Liver (tissue), 9 donors: Measurements from ENCODE around the gene MTMR1. TPM values are rescaled to one million over a fixed set of nuclear protein-coding genes. Genes with fewer than 3 reads are reported as not detected.

Source experiments
- DNase-seq: peaks from one replicate; pipeline ENCODE4 v3.0.0-alpha.2; 2017; ENCODE audit warnings: low spot score
- H3K27ac ChIP-seq, 2 donors: one replicate each; pipeline ENCODE4 v1.7.0; 2013; ENCODE audit warnings: inconsistent platforms in 2 of 2, low read length in 2 of 2, control low read depth in 1 of 2, low read depth in 1 of 2, mild to moderate bottlenecking in 1 of 2
- H3K27me3 ChIP-seq, 4 donors: one replicate each; pipeline versions ENCODE4 v1.6.1 to v1.7.0; 2013; ENCODE audit warnings: low read length in 3 of 4, inconsistent platforms in 1 of 4, mild to moderate bottlenecking in 1 of 4, moderate library complexity in 1 of 4; ENCODE audit not compliant: control insufficient read depth in 4 of 4, insufficient read depth in 4 of 4
- H3K36me3 ChIP-seq, 4 donors: one replicate each; pipeline versions ENCODE4 v1.6.1 to v1.7.0; 2013; ENCODE audit warnings: low read length in 3 of 4, mild to moderate bottlenecking in 3 of 4, low read depth in 1 of 4, moderate library complexity in 1 of 4; ENCODE audit not compliant: control insufficient read depth in 4 of 4, insufficient read depth in 3 of 4
- H3K4me1 ChIP-seq, 4 donors: one replicate each; pipeline versions ENCODE4 v1.6.1 to v1.7.0; 2013; ENCODE audit warnings: low read length in 3 of 4, mild to moderate bottlenecking in 3 of 4, moderate library complexity in 1 of 4; ENCODE audit not compliant: control insufficient read depth in 4 of 4, insufficient read depth in 4 of 4
- H3K4me3 ChIP-seq, 3 donors: one replicate each; pipeline versions ENCODE4 v1.6.1 to v1.7.0; 2013; ENCODE audit warnings: low read length in 3 of 3, control low read depth in 1 of 3, low read depth in 1 of 3, mild to moderate bottlenecking in 1 of 3
- H3K9ac ChIP-seq, 2 donors: one replicate each; pipeline ENCODE4 v1.7.0; 2013; ENCODE audit warnings: low read length in 2 of 2, mild to moderate bottlenecking in 2 of 2, moderate library complexity in 2 of 2, control low read depth in 1 of 2, low read depth in 1 of 2
- H3K9me3 ChIP-seq, 4 donors: one replicate each; pipeline versions ENCODE4 v1.6.1 to v1.7.0; 2013; ENCODE audit warnings: low read length in 3 of 4; ENCODE audit not compliant: control insufficient read depth in 4 of 4
- EGR1 ChIP-seq, 2 donors: IDR thresholded peaks; 2 replicates each; pipeline ENCODE4 v1.6.1; 2016 to 2018; ENCODE audit warnings: antibody characterized with exemption in 2 of 2, low read depth in 2 of 2
- FOXA1 ChIP-seq: IDR thresholded peaks from 2 replicates; pipeline ENCODE4 v1.6.1; 2016; ENCODE audit warnings: antibody characterized with exemption
- FOXA2 ChIP-seq: IDR thresholded peaks from 2 replicates; pipeline ENCODE4 v1.6.1; 2016; ENCODE audit warnings: antibody characterized with exemption
- GABPA ChIP-seq, 2 donors: IDR thresholded peaks in 1 of 2; conservative IDR thresholded peaks in 1 of 2; 2 replicates each; pipeline ENCODE4 v1.6.1; 2016; ENCODE audit warnings: antibody characterized with exemption in 2 of 2, mild to moderate bottlenecking in 1 of 2, moderate library complexity in 1 of 2
- HNF4A ChIP-seq, 2 donors: conservative IDR thresholded peaks; 2 replicates each; pipeline ENCODE4 v1.6.1; 2016; ENCODE audit warnings: antibody characterized with exemption in 2 of 2, mild to moderate bottlenecking in 2 of 2
- HNF4G ChIP-seq: IDR thresholded peaks from 2 replicates; pipeline ENCODE4 v1.6.1; 2016; ENCODE audit warnings: antibody characterized with exemption
- JUND ChIP-seq, 2 donors: IDR thresholded peaks; 2 replicates each; pipeline ENCODE4 v1.6.1; 2016; ENCODE audit warnings: antibody characterized with exemption in 2 of 2
- NR2F2 ChIP-seq: IDR thresholded peaks from 2 replicates; pipeline ENCODE4 v1.6.1; 2016; ENCODE audit warnings: antibody characterized with exemption
- RAD21 ChIP-seq, 2 donors: IDR thresholded peaks; 2 replicates each; pipeline ENCODE4 v1.6.1; 2016; ENCODE audit warnings: antibody characterized with exemption in 2 of 2, mild to moderate bottlenecking in 2 of 2
- RXRA ChIP-seq, 2 donors: IDR thresholded peaks; 2 replicates each; pipeline ENCODE4 v1.6.1; 2017 to 2018; ENCODE audit warnings: antibody characterized with exemption in 2 of 2, mild to moderate bottlenecking in 1 of 2
- SP1 ChIP-seq: IDR thresholded peaks from 2 replicates; pipeline ENCODE4 v1.6.1; 2018; ENCODE audit warnings: antibody characterized with exemption, mild to moderate bottlenecking
- TAF1 ChIP-seq: conservative IDR thresholded peaks from 2 replicates; pipeline ENCODE4 v1.6.1; 2016; ENCODE audit warnings: antibody characterized with exemption, mild to moderate bottlenecking
- YY1 ChIP-seq: IDR thresholded peaks from 2 replicates; pipeline ENCODE4 v1.6.1; 2016; ENCODE audit warnings: antibody characterized with exemption, mild to moderate bottlenecking
- ZBTB33 ChIP-seq: IDR thresholded peaks from 2 replicates; pipeline ENCODE4 v1.6.1; 2016; ENCODE audit warnings: antibody characterized with exemption
- WGBS: extraction: QIAGEN DNeasy Blood & Tissue Kit; methylation state at CpG from one replicate; pipeline ENCODE4 v1.1.7; 2013; 5-methylcytosine and 5-hydroxymethylcytosine counted together
- polyA plus RNA-seq, 2 donors: library from polyadenylated mRNA; stranded (reverse) in 1 of 2; unstranded in 1 of 2; fragments of 200-250 nt in 1 of 2; fragments of >200 nt in 1 of 2; fragmentation: Nextera tagmentation in 1 of 2; extraction: Ambion mirVana in 1 of 2; gene quantifications; one replicate each; pipeline versions ENCODE4 v1.2.1 to v1.2.3, GENCODE V29; 2013 to 2015
- total RNA-seq, 2 donors: library from RNA; depleted of rRNA; stranded (reverse); fragments of >200 nt; gene quantifications; one replicate each; pipeline ENCODE4 v1.2.3, GENCODE V29; 2014
- TF ChIP-seq, protein P1 (sequence below): IDR thresholded peaks from 2 replicates; pipeline ENCODE4 v1.6.1; 2016; ENCODE audit warnings: antibody characterized with exemption
- TF ChIP-seq, protein P2 (sequence below): IDR thresholded peaks from 2 replicates; pipeline ENCODE4 v1.6.1; 2016; ENCODE audit warnings: antibody characterized with exemption
- TF ChIP-seq, protein P3 (sequence below): IDR thresholded peaks from 2 replicates; pipeline ENCODE4 v1.6.1; 2016; ENCODE audit warnings: antibody characterized with exemption, mild to moderate bottlenecking
- TF ChIP-seq, protein P4 (sequence below): fragments of 150-350 bp; IDR thresholded peaks from 2 replicates; pipeline ENCODE4 v1.5.1; 2017; ENCODE audit warnings: improper control_type of control experiment, low read depth, low read length; ENCODE audit not compliant: missing input control
- donor health status: healthy.
- donor health status: healthy.
- donor health status: healthy.
- donor health status: healthy.
- donor health status: healthy.

MTMR1 gene
- total and polyA plus RNA-seq, 4 donors = 2.5 to 13.4 (median 7.8) TPM

DNA sequence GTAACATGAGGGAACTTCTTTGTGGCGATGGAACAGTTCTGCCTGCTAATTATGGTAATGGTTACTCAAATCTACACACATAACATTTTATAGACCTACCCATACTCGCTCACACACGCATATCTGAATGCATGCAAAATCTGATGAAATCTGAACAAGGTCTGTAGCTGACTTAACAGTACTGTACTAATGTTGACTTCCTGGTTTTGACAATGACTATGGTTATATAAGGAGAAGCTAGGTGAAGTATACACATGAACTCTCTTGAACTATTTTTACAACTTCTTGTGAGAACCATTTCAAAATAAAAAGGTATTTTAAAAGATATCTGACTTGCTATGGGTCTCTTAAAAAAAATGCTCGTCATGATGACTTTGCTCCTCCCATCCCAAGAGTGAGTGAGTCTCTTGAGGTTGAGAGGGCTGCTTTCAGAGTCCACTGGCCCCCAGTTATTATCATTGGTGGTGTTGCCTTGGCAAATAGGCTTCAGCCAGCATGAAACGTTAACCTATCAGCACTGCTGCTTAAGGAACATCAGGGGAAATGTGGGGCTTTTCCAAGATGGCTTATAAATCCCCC is 99.8 kb downstream of the MTMR1 start:
- H3K4me1 ChIP-seq = no peaks in the 10 kb centered on the region
- 90% methylated on average over 5 of the region's 5 CpGs for WGBS
- H3K36me3 ChIP-seq = peaks cover 0 to 16% (median 7%) of the 10 kb centered on the region in 4 donors
- H3K9ac ChIP-seq = no peak overlapping the region
- H3K9me3 ChIP-seq = peaks cover 0 to 3% (median 0%) of the 10 kb centered on the region in 4 donors
- no peaks in the 10 kb centered on the region for H3K27me3 ChIP-seq
- no peak for DNase-seq
- H3K27ac ChIP-seq = no peak overlapping the region
- H3K4me3 ChIP-seq = no peak overlapping the region
- no peak for TF ChIP-seq HNF4A (conservative IDR thresholded peaks at IDR 0.05)
- no peak for TF ChIP-seq YY1
- TF ChIP-seq TAF1 = no peak

DNA sequence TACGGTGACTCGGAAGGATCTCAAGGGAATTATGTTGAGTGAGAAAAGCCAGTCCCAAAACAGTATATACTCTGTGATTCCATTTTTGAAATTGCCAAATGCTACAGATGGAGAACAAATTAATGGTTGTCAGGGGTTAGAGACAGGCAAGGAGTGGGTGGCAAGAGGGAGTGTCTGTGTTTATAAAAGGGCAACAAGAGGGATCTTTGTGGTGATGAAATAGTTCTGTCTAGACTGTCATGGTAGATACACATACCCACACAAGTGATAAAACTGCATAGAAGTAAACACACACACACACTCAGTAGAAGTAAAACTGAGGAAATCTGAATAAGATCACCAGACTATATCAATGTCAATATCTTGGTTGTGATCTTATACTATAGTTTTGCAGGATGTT is 112.5 kb downstream of the MTMR1 start:
- Histone ChIP-seq H3K27me3 (no peaks in the 10 kb centered on the region), H3K9ac (no peak overlapping the region), H3K9me3 (no peaks in the 10 kb centered on the region), H3K4me1 (no peaks in the 10 kb centered on the region), H3K27ac (no peak overlapping the region), H3K36me3 (peaks cover 0 to 3% (median under 1%) of the 10 kb centered on the region in 4 donors), H3K4me3 (no peak overlapping the region)
- WGBS = 96% methylated on average over 2 of the region's 2 CpGs
- TF ChIP-seq NR2F2 (no peak), HNF4G (no peak), TAF1 (no peak), JUND (IDR thresholded peaks at IDR 0.05) (no peak), HNF4A (conservative IDR thresholded peaks at IDR 0.05) (no peak), FOXA2 (no peak), ZBTB33 (no peak), RAD21 (IDR thresholded peaks at IDR 0.05) (no peak), FOXA1 (no peak), YY1 (no peak), SP1 (no peak), GABPA (IDR thresholded peaks at IDR 0.05 in 1 of 2, conservative IDR thresholded peaks at IDR 0.05 in 1 of 2) (no peak), RXRA (IDR thresholded peaks at IDR 0.05) (no peak), EGR1 (IDR thresholded peaks at IDR 0.05; ENCODE audit: low read depth in 2 of 2) (no peak)
- TF ChIP-seq, protein P1, sequence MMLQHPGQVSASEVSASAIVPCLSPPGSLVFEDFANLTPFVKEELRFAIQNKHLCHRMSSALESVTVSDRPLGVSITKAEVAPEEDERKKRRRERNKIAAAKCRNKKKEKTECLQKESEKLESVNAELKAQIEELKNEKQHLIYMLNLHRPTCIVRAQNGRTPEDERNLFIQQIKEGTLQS = no peak
- TF ChIP-seq, protein P2, sequence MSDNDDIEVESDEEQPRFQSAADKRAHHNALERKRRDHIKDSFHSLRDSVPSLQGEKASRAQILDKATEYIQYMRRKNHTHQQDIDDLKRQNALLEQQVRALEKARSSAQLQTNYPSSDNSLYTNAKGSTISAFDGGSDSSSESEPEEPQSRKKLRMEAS = no peak
- TF ChIP-seq, protein P3, sequence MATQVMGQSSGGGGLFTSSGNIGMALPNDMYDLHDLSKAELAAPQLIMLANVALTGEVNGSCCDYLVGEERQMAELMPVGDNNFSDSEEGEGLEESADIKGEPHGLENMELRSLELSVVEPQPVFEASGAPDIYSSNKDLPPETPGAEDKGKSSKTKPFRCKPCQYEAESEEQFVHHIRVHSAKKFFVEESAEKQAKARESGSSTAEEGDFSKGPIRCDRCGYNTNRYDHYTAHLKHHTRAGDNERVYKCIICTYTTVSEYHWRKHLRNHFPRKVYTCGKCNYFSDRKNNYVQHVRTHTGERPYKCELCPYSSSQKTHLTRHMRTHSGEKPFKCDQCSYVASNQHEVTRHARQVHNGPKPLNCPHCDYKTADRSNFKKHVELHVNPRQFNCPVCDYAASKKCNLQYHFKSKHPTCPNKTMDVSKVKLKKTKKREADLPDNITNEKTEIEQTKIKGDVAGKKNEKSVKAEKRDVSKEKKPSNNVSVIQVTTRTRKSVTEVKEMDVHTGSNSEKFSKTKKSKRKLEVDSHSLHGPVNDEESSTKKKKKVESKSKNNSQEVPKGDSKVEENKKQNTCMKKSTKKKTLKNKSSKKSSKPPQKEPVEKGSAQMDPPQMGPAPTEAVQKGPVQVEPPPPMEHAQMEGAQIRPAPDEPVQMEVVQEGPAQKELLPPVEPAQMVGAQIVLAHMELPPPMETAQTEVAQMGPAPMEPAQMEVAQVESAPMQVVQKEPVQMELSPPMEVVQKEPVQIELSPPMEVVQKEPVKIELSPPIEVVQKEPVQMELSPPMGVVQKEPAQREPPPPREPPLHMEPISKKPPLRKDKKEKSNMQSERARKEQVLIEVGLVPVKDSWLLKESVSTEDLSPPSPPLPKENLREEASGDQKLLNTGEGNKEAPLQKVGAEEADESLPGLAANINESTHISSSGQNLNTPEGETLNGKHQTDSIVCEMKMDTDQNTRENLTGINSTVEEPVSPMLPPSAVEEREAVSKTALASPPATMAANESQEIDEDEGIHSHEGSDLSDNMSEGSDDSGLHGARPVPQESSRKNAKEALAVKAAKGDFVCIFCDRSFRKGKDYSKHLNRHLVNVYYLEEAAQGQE = no peak
- TF ChIP-seq, protein P4, sequence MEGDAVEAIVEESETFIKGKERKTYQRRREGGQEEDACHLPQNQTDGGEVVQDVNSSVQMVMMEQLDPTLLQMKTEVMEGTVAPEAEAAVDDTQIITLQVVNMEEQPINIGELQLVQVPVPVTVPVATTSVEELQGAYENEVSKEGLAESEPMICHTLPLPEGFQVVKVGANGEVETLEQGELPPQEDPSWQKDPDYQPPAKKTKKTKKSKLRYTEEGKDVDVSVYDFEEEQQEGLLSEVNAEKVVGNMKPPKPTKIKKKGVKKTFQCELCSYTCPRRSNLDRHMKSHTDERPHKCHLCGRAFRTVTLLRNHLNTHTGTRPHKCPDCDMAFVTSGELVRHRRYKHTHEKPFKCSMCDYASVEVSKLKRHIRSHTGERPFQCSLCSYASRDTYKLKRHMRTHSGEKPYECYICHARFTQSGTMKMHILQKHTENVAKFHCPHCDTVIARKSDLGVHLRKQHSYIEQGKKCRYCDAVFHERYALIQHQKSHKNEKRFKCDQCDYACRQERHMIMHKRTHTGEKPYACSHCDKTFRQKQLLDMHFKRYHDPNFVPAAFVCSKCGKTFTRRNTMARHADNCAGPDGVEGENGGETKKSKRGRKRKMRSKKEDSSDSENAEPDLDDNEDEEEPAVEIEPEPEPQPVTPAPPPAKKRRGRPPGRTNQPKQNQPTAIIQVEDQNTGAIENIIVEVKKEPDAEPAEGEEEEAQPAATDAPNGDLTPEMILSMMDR = no peak
- no peak for DNase-seq
